IPS DF 6.9 (cell line): Measurements from ENCODE around the gene GSTA1.
"Not testable (repeated sequence)": the region's sequence is repeated elsewhere in the genome, so short reads cannot be mapped to it uniquely, and the experiment has no call there.

ENCODE experiments used
- DNase-seq: peaks from one replicate; pipeline ENCODE4 v3.0.0-alpha.2; 2013; ENCODE audit warnings: low read depth, low spot score
- H3K27ac ChIP-seq: one replicate; pipeline ENCODE4 v1.5.1; 2013; ENCODE audit warnings: low read length, control low read depth
- H3K27me3 ChIP-seq: 2 replicates; pipeline ENCODE4 v1.6.1; 2013; ENCODE audit warnings: mild to moderate bottlenecking, low read length; ENCODE audit not compliant: control insufficient read depth, insufficient read depth
- H3K36me3 ChIP-seq: 2 replicates; pipeline ENCODE4 v1.6.1; 2013; ENCODE audit warnings: low read length; ENCODE audit not compliant: control insufficient read depth, insufficient read depth
- H3K4me1 ChIP-seq: 2 replicates; pipeline ENCODE4 v1.6.1; 2013; ENCODE audit warnings: low read length; ENCODE audit not compliant: control insufficient read depth, insufficient read depth
- H3K4me3 ChIP-seq: 2 replicates; pipeline ENCODE4 v1.5.1; 2013; ENCODE audit warnings: mild to moderate bottlenecking, low read length
- H3K9me3 ChIP-seq: 2 replicates; pipeline ENCODE4 v1.6.1; 2013; ENCODE audit warnings: low read length, inconsistent platforms; ENCODE audit not compliant: control insufficient read depth, insufficient read depth
- WGBS: extraction: QIAGEN DNeasy Blood & Tissue Kit; methylation state at CpG from one replicate; pipeline ENCODE4 v1.1.7; 2013; ENCODE audit warnings: mixed read lengths, missing lambda C conversion rate; ENCODE audit not compliant: insufficient read length, insufficient coverage; 5-methylcytosine and 5-hydroxymethylcytosine counted together

Gene GSTA1

GRCh38 chr6:52802806-52803205 lies 810 bp downstream of the GSTA1 start:
- WGBS: no CpG with 5 or more reads among the region's 1 CpG
- DNase-seq: no peak
- no peak overlapping the region for H3K27ac ChIP-seq
- no peaks in the 10 kb centered on the region for H3K4me1 ChIP-seq
- no peaks in the 10 kb centered on the region for H3K27me3 ChIP-seq
- H3K9me3 ChIP-seq: no peaks in the 10 kb centered on the region
- H3K4me3 ChIP-seq: no peak overlapping the region
- no peaks in the 10 kb centered on the region for H3K36me3 ChIP-seq

- no peak for DNase-seq
- Histone ChIP-seq H3K27ac (no peak overlapping the region), H3K4me3 (no peak overlapping the region), H3K36me3 (no peaks in the 10 kb centered on the region), H3K9me3 (no peaks in the 10 kb centered on the region), H3K27me3 (no peaks in the 10 kb centered on the region), H3K4me1 (no peaks in the 10 kb centered on the region)
- no CpG with 5 or more reads among the region's 2 CpGs for WGBS
These were observed 2.3 kb downstream of the GSTA1 start for GRCh38 chr6:52801188-52801841.

GRCh38 chr6:52799272-52799671 lies 4.3 kb downstream of the GSTA1 start:
- not testable (repeated sequence) for H3K36me3 ChIP-seq, H3K27me3 ChIP-seq, H3K9me3 ChIP-seq, H3K4me3 ChIP-seq, H3K4me1 ChIP-seq, DNase-seq, H3K27ac ChIP-seq
- no CpG with 5 or more reads among the region's 1 CpG for WGBS

- not testable (repeated sequence) for H3K36me3 ChIP-seq, H3K4me3 ChIP-seq, H3K9me3 ChIP-seq, DNase-seq, H3K27ac ChIP-seq, H3K4me1 ChIP-seq, H3K27me3 ChIP-seq
- no CpG with 5 or more reads among the region's 2 CpGs for WGBS
These were observed 9.2 kb downstream of the GSTA1 start for GRCh38 chr6:52794366-52794765.

- H3K27ac ChIP-seq: no peak overlapping the region
- no peaks in the 10 kb centered on the region for H3K36me3 ChIP-seq
- H3K27me3 ChIP-seq: no peaks in the 10 kb centered on the region
These were observed 12.8 kb downstream of the GSTA1 start for GRCh38 chr6:52790861-52791260.

GRCh38 chr6:52789658-52790057 lies 14.0 kb downstream of the GSTA1 start:
- DNase-seq, H3K36me3 ChIP-seq, H3K27me3 ChIP-seq, H3K4me1 ChIP-seq, H3K4me3 ChIP-seq, H3K27ac ChIP-seq, H3K9me3 ChIP-seq: not testable (repeated sequence)
- no CpG with 5 or more reads among the region's 1 CpG for WGBS

More at GRCh38 chr6:52790861-52791260, 12.8 kb downstream of the GSTA1 start:
- no CpG with 5 or more reads among the region's 1 CpG for WGBS
- no peaks in the 10 kb centered on the region for H3K9me3 ChIP-seq
- DNase-seq: no peak
- no peak overlapping the region for H3K4me3 ChIP-seq
- H3K4me1 ChIP-seq: no peaks in the 10 kb centered on the region

- H3K4me1 ChIP-seq: no peaks in the 10 kb centered on the region
- H3K36me3 ChIP-seq: no peaks in the 10 kb centered on the region
- no peak overlapping the region for H3K4me3 ChIP-seq
- no CpG with 5 or more reads among the region's 3 CpGs for WGBS
- H3K27ac ChIP-seq: no peak overlapping the region
- H3K9me3 ChIP-seq: no peaks in the 10 kb centered on the region
- H3K27me3 ChIP-seq: no peaks in the 10 kb centered on the region
- no peak for DNase-seq
These were observed 15.1 kb downstream of the GSTA1 start for GRCh38 chr6:52788478-52788877.

GRCh38 chr6:52787917-52788316 lies 15.7 kb downstream of the GSTA1 start:
- H3K27me3 ChIP-seq: no peaks in the 10 kb centered on the region
- no peaks in the 10 kb centered on the region for H3K9me3 ChIP-seq
- no peak for DNase-seq
- H3K4me3 ChIP-seq: no peak overlapping the region
- no peak overlapping the region for H3K27ac ChIP-seq
- no CpG with 5 or more reads among the region's 3 CpGs for WGBS
- H3K4me1 ChIP-seq: no peaks in the 10 kb centered on the region
- no peaks in the 10 kb centered on the region for H3K36me3 ChIP-seq

- DNase-seq: no peak
- Histone ChIP-seq H3K36me3 (no peaks in the 10 kb centered on the region), H3K4me3 (no peak overlapping the region), H3K27me3 (no peaks in the 10 kb centered on the region), H3K27ac (no peak overlapping the region), H3K9me3 (no peaks in the 10 kb centered on the region), H3K4me1 (no peaks in the 10 kb centered on the region)
- no CpG with 5 or more reads among the region's 24 CpGs for WGBS
These were observed 17.2 kb downstream of the GSTA1 start for GRCh38 chr6:52786249-52786956.

GRCh38 chr6:52782696-52783274 lies 20.8 kb downstream of the GSTA1 start:
- H3K27ac ChIP-seq, H3K4me1 ChIP-seq, H3K9me3 ChIP-seq, DNase-seq, H3K4me3 ChIP-seq, H3K27me3 ChIP-seq, H3K36me3 ChIP-seq: not testable (repeated sequence)
- no CpG with 5 or more reads among the region's 3 CpGs for WGBS

GRCh38 chr6:52782209-52782608 lies 21.4 kb downstream of the GSTA1 start:
- H3K36me3 ChIP-seq, H3K4me1 ChIP-seq, H3K4me3 ChIP-seq: not testable (repeated sequence)

More at GRCh38 chr6:52782209-52782608, 21.4 kb downstream of the GSTA1 start:
- H3K27me3 ChIP-seq, DNase-seq, H3K9me3 ChIP-seq, H3K27ac ChIP-seq: not testable (repeated sequence)
